ENCODE measurements around the gene TRH.
"Not testable (repeated sequence)": the region's sequence is repeated elsewhere in the genome, so short reads cannot be mapped to it uniquely, and the experiment has no call there.

TRH gene

DNA sequence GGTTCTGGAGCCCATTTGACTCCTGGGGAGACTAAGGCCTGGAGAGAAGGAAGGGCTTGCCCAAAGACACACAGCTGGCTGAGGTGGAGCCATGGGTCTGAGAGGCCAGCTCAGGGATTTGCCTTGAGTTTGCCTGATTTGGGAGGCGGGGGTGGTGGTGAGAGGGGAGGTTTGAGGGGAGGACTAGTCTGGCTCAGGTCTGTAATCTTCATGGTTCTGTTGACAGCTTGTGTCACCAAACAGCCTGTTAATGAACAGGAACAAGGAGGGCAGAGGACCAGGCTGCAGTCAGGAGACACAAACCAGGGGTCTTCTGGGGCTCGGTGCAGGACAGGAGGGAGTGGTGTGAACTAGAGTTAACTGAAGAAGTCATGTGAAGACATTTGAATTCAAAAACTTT, 3.6 kb downstream of the TRH start:
- no peak overlapping the region for H3K4me3 ChIP-seq (ENCODE audit: low read length)
- no CpG with 5 or more reads among the region's 2 CpGs for WGBS (ENCODE audit: insufficient coverage, insufficient read length)
- no peaks in the 10 kb centered on the region for H3K9me3 ChIP-seq (ENCODE audit: control insufficient read depth, insufficient read depth, low read length)
- no peak overlapping the region for H3K27ac ChIP-seq (ENCODE audit: low read length)
- no peaks in the 10 kb centered on the region; the same call in 1 of the 2 replicates for H3K4me1 ChIP-seq (ENCODE audit: control insufficient read depth, insufficient read depth, low read length)
- no peak for DNase-seq (ENCODE audit: low read depth, low spot score)
- H3K36me3 ChIP-seq (ENCODE audit: control insufficient read depth, insufficient read depth, low read length) = no peaks in the 10 kb centered on the region
- H3K27me3 ChIP-seq (ENCODE audit: control insufficient read depth, insufficient read depth, low read length) = peaks cover 52% of the 10 kb centered on the region

DNA sequence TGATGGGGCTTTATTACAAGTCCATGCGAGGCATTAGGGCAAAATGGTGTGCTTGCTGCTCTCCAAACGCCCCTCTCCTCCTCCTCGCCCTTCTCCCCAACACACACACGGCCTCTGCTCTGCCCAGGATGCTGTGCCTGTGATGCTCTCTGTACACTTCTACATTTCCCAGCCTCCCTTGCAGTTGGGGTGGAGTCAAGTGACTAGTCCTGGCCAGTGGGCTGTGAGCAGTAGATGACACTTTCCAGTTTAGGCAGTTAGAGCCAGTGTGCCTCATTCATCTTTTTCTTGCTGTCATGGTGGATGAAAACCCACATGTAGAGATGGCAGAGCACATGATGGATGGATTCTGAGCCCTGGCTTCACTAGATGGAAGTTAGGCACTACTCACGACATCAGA, 5.4 kb downstream of the TRH start:
- Histone ChIP-seq H3K9me3 (ENCODE audit: control insufficient read depth, insufficient read depth, low read length) (no peaks in the 10 kb centered on the region), H3K4me1 (ENCODE audit: control insufficient read depth, insufficient read depth, low read length) (no peaks in the 10 kb centered on the region; the same call in 1 of the 2 replicates), H3K27ac (ENCODE audit: low read length) (no peak overlapping the region), H3K4me3 (ENCODE audit: low read length) (no peak overlapping the region), H3K27me3 (ENCODE audit: control insufficient read depth, insufficient read depth, low read length) (peaks cover 34% of the 10 kb centered on the region), H3K36me3 (ENCODE audit: control insufficient read depth, insufficient read depth, low read length) (no peaks in the 10 kb centered on the region)
- no CpG with 5 or more reads among the region's 5 CpGs for WGBS (ENCODE audit: insufficient coverage, insufficient read length)
- no peak for DNase-seq (ENCODE audit: low read depth, low spot score)

DNA sequence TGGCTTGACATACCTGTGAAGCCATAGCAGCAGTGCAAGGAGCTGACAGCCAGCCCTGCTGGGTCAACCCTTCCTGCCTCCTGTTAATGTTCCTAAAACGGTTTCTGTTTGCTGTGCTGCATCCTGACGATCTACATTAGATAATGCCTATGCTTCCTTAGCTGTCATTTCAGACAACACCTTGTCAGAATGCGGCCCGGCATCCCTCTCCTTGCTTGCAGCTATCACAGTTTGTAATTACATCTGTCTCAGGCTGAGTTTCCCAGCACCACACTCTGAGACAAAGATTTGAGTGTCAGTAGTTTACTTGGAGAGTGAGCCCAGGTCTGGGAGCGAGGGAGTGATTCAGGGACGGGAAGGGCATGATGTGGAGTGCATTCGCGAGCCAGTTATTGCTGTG, 9.0 kb downstream of the TRH start:
- Histone ChIP-seq H3K27ac (ENCODE audit: low read length) (no peak overlapping the region), H3K4me3 (ENCODE audit: low read length) (no peak overlapping the region), H3K9me3 (ENCODE audit: control insufficient read depth, insufficient read depth, low read length) (no peaks in the 10 kb centered on the region), H3K4me1 (ENCODE audit: control insufficient read depth, insufficient read depth, low read length) (no peaks in the 10 kb centered on the region), H3K27me3 (ENCODE audit: control insufficient read depth, insufficient read depth, low read length) (peaks cover 4% of the 10 kb centered on the region; the same call in 1 of the 2 replicates), H3K36me3 (ENCODE audit: control insufficient read depth, insufficient read depth, low read length) (no peaks in the 10 kb centered on the region)
- no CpG with 5 or more reads among the region's 8 CpGs for WGBS (ENCODE audit: insufficient coverage, insufficient read length)
- no peak for DNase-seq (ENCODE audit: low read depth, low spot score)

DNA sequence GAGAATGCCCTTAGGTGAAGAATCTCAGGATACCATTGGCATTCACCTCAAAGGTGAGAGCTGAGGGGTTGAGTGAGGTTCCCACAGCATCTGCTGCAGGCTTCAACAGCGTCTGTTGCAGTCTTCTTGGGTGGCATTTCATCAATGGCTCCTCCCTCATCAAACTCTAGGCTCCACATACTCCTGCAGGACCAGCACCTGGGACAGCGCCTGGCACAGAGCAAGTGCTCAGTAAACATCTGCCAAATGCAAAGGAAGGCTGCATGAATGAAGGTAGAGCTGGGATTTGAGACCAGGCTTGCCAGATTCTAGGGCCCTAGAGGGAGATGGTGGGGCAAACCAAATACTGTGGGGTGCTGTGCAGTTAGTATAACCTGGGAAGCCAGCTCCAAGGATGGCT, 9.6 kb downstream of the TRH start:
- Histone ChIP-seq H3K27ac (ENCODE audit: low read length) (no peak overlapping the region), H3K27me3 (ENCODE audit: control insufficient read depth, insufficient read depth, low read length) (peaks cover 1% of the 10 kb centered on the region; the same call in 1 of the 2 replicates), H3K9me3 (ENCODE audit: control insufficient read depth, insufficient read depth, low read length) (no peaks in the 10 kb centered on the region), H3K4me1 (ENCODE audit: control insufficient read depth, insufficient read depth, low read length) (no peaks in the 10 kb centered on the region), H3K4me3 (ENCODE audit: low read length) (no peak overlapping the region), H3K36me3 (ENCODE audit: control insufficient read depth, insufficient read depth, low read length) (no peaks in the 10 kb centered on the region)
- no peak for DNase-seq (ENCODE audit: low read depth, low spot score)
- WGBS (ENCODE audit: insufficient coverage, insufficient read length) = no CpG with 5 or more reads among the region's 2 CpGs

DNA sequence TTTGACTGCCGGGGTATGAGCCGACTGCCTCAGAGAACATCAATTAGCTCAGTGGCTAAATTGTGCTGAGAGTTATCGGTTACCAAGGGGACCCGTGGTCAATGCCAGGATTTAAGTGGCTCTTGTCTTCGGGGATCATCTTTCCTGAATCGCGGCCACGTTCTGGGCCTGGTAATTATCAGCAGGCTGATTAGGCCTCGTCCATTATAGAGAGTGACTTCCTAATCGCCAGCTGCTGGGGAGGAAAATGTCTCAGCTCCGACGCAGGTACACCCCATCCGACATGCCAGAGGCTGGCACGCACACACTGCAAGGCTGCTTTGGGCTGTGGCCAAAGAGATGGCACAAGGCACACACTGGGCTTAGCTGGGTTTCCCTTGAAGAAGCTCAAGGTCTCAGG, 10.6 kb downstream of the TRH start:
- WGBS (ENCODE audit: insufficient coverage, insufficient read length) = no CpG with 5 or more reads among the region's 14 CpGs

DNA sequence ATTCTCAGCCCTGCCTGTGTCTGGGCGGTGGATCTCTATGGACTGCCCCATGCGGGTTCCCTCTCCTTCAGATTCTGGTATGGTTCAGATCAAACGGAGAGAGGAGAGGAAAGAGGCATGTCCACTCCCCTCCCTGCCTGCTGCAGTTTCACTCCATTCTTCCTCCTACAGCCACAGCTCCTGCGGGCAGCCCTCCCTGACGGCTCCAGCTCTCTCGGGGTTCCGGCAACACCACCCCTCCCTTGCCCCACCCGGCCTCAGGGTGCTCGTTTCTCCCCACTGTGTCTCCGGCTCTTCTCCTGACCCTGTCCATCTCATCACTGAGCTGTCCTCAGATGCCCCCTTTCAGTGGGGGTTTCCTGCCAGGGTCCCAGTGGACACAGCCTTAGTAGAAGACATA, 13.9 kb downstream of the TRH start:
- H3K27ac ChIP-seq (ENCODE audit: low read length) = no peak overlapping the region
- no peak for DNase-seq (ENCODE audit: low read depth, low spot score)
- no peaks in the 10 kb centered on the region for H3K4me1 ChIP-seq (ENCODE audit: control insufficient read depth, insufficient read depth, low read length)
- H3K27me3 ChIP-seq (ENCODE audit: control insufficient read depth, insufficient read depth, low read length) = no peaks in the 10 kb centered on the region
- WGBS (ENCODE audit: insufficient coverage, insufficient read length) = no CpG with 5 or more reads among the region's 10 CpGs
- H3K9me3 ChIP-seq (ENCODE audit: control insufficient read depth, insufficient read depth, low read length) = no peaks in the 10 kb centered on the region
- no peak overlapping the region for H3K4me3 ChIP-seq (ENCODE audit: low read length)
- H3K36me3 ChIP-seq (ENCODE audit: control insufficient read depth, insufficient read depth, low read length) = no peaks in the 10 kb centered on the region

More for the DNA sequence above, 10.6 kb downstream of the TRH start:
- H3K27me3 ChIP-seq (ENCODE audit: control insufficient read depth, insufficient read depth, low read length) = peaks cover 1% of the 10 kb centered on the region; the same call in 1 of the 2 replicates
- no peak overlapping the region for H3K27ac ChIP-seq (ENCODE audit: low read length)
- no peaks in the 10 kb centered on the region for H3K36me3 ChIP-seq (ENCODE audit: control insufficient read depth, insufficient read depth, low read length)
- H3K4me3 ChIP-seq (ENCODE audit: low read length) = no peak overlapping the region
- H3K4me1 ChIP-seq (ENCODE audit: control insufficient read depth, insufficient read depth, low read length) = no peaks in the 10 kb centered on the region
- no peak for DNase-seq (ENCODE audit: low read depth, low spot score)
- H3K9me3 ChIP-seq (ENCODE audit: control insufficient read depth, insufficient read depth, low read length) = no peaks in the 10 kb centered on the region

DNA sequence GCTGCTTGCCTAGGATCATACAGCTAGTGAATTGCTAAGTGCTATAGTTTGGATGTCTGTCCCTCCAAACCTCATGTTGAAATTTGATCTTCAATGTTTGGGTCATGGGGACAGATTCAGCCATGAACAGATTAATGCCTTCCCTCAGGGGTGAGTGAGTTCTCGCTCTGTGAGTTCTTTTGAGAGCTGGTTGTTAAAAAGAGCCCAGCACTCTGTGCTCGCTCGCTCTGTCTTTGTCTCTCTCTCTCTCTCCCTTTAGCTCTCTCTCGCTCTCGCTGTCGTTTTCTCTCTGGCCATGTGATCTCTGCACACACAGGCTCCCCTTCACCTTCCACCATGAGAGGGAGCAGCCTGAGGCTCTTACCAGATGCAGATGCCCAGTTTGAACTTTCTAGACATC, 14.9 kb downstream of the TRH start:
- Histone ChIP-seq H3K27me3 (ENCODE audit: control insufficient read depth, insufficient read depth, low read length) (no peaks in the 10 kb centered on the region), H3K4me1 (ENCODE audit: control insufficient read depth, insufficient read depth, low read length) (no peaks in the 10 kb centered on the region), H3K4me3 (ENCODE audit: low read length) (no peak overlapping the region), H3K36me3 (ENCODE audit: control insufficient read depth, insufficient read depth, low read length) (no peaks in the 10 kb centered on the region), H3K9me3 (ENCODE audit: control insufficient read depth, insufficient read depth, low read length) (no peaks in the 10 kb centered on the region), H3K27ac (ENCODE audit: low read length) (no peak overlapping the region)
- no peak for DNase-seq (ENCODE audit: low read depth, low spot score)
- WGBS (ENCODE audit: insufficient coverage, insufficient read length) = no CpG with 5 or more reads among the region's 6 CpGs

DNA sequence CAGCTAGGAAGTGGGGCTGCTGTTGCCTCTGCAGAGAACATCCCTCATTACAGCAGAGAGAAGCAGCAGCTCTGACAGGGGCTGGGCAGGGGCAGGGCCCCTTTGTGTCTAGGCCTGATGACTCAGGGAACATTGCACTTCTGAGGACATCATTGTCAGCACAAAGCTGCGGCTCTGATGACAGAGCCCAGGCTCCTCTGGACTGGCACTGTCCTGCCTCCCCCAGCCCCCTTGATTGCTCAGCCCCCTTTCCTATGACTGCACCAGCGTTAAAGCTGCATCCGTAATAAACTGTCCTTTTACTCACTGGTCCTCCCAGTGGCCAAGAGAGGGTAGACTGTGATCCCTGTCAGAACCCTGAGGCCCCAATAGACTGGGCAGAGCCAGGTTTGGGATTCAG, 18.3 kb downstream of the TRH start:
- no peaks in the 10 kb centered on the region for H3K27me3 ChIP-seq (ENCODE audit: control insufficient read depth, insufficient read depth, low read length)
- DNase-seq (ENCODE audit: low read depth, low spot score) = no peak
- no peaks in the 10 kb centered on the region for H3K9me3 ChIP-seq (ENCODE audit: control insufficient read depth, insufficient read depth, low read length)
- WGBS (ENCODE audit: insufficient coverage, insufficient read length) = no CpG with 5 or more reads among the region's 3 CpGs
- no peak overlapping the region for H3K27ac ChIP-seq (ENCODE audit: low read length)
- no peaks in the 10 kb centered on the region for H3K4me1 ChIP-seq (ENCODE audit: control insufficient read depth, insufficient read depth, low read length)
- H3K36me3 ChIP-seq (ENCODE audit: control insufficient read depth, insufficient read depth, low read length) = no peaks in the 10 kb centered on the region
- no peak overlapping the region for H3K4me3 ChIP-seq (ENCODE audit: low read length)

DNA sequence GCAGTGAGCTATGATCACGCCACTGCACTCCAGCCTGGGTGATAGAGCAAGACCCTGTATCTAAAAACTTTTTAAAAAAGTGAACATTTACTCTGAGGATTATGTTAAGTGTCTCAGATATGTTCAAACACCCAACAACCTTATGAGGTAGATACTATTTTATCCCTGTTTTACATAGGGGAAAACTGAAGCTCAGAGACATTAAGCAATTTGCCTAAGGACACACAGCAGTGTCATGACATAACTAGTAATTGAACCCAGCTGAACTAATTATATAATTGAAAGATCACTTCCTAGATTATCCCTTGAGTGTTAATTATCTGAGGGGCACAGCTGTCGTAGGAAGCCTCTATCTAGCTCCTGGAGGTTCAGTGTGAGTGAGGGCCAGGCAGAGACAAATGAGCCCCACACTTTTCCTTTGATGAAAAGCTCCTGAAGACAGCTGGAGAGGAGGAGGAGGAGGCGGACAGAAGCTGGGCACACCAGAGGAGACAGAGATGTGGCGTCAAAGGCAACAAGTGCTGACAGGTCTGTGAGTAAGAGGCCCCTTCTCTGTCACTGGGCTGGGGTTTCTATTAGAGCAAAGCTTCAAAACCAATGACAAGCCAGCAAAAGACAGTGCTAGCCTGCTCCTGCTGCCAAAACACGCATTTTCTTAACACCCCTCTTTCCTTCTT, 20.5 kb downstream of the TRH start:
- 67% methylated on average over 1 of the region's 5 CpGs for WGBS (ENCODE audit: insufficient coverage, insufficient read length)
- DNase-seq (ENCODE audit: low read depth, low spot score) = no peak
- Histone ChIP-seq H3K9me3 (ENCODE audit: control insufficient read depth, insufficient read depth, low read length) (no peaks in the 10 kb centered on the region), H3K27me3 (ENCODE audit: control insufficient read depth, insufficient read depth, low read length) (no peaks in the 10 kb centered on the region), H3K36me3 (ENCODE audit: control insufficient read depth, insufficient read depth, low read length) (no peaks in the 10 kb centered on the region), H3K27ac (ENCODE audit: low read length) (no peak overlapping the region), H3K4me3 (ENCODE audit: low read length) (no peak overlapping the region), H3K4me1 (ENCODE audit: control insufficient read depth, insufficient read depth, low read length) (no peaks in the 10 kb centered on the region)

DNA sequence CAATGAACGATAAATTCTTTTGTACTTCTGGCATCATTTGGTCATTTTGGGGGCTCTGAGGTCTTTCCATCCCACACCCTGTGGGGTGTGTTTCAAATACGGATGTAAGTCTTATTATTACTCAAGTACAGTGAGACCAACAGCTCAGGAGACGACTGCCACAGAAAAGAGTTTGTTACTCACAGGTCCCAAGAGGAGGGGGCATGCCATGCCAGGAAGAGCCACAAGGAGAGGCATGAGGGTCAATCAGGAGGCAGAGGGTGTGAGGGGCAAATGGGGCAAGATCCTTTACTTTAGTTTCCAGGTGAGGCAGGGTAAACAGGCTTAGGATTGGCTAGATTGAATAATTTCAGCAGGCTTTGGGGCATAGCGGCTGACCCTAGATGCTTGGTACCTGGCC, 21.6 kb downstream of the TRH start:
- Histone ChIP-seq H3K27me3 (ENCODE audit: control insufficient read depth, insufficient read depth, low read length) (no peaks in the 10 kb centered on the region; the same call in 1 of the 2 replicates), H3K4me3 (ENCODE audit: low read length) (no peak overlapping the region), H3K9me3 (ENCODE audit: control insufficient read depth, insufficient read depth, low read length) (no peaks in the 10 kb centered on the region), H3K36me3 (ENCODE audit: control insufficient read depth, insufficient read depth, low read length) (no peaks in the 10 kb centered on the region), H3K4me1 (ENCODE audit: control insufficient read depth, insufficient read depth, low read length) (no peaks in the 10 kb centered on the region), H3K27ac (ENCODE audit: low read length) (no peak overlapping the region)
- no CpG with 5 or more reads among the region's 4 CpGs for WGBS (ENCODE audit: insufficient coverage, insufficient read length)
- DNase-seq (ENCODE audit: low read depth, low spot score) = no peak

DNA sequence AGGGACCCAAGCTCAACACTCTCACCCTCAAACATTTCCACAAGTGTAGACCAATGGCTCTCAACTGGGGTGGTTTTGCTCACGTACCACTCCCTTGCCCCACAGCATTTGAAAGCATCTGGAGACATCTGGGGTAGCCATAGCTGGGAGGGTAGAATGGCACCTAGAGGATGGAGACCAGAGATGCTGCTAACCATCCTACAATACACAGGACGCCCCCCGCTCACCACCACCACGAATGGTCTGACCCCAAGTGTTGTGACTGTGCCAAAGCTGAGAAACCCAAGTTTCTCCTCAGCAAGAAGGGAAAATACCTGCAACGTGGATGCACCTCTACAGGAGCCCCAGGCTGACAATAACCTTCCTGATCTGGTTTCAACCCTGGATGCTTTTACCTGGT, 24.7 kb downstream of the TRH start:
- H3K27me3 ChIP-seq (ENCODE audit: control insufficient read depth, insufficient read depth, low read length); DNase-seq (ENCODE audit: low read depth, low spot score); H3K27ac ChIP-seq (ENCODE audit: low read length); H3K4me3 ChIP-seq (ENCODE audit: low read length); H3K36me3 ChIP-seq (ENCODE audit: control insufficient read depth, insufficient read depth, low read length); H3K9me3 ChIP-seq (ENCODE audit: control insufficient read depth, insufficient read depth, low read length); H3K4me1 ChIP-seq (ENCODE audit: control insufficient read depth, insufficient read depth, low read length): not testable (repeated sequence)
- no CpG with 5 or more reads among the region's 5 CpGs for WGBS (ENCODE audit: insufficient coverage, insufficient read length)

Data from iPS DF 6.9 (cell line).